Memory B cell (primary cell): Measurements from ENCODE around the gene CLBA1.

Experiments
- ATAC-seq: fragments of 150-1000 bp; cut with Tn5 transposase; 2 replicates; pipeline ENCODE4 v1.10.0; 2021; ENCODE audit warnings: low read depth, mild to moderate bottlenecking, moderate library complexity
- DNase-seq, 2 donors: peaks; one replicate each; pipeline ENCODE4 v3.0.0; 2022; ENCODE audit warnings: low spot score in 2 of 2
- H3K27ac Mint-ChIP-seq: one replicate; pipeline ENCODE4 v1.8.0; 2022; ENCODE audit warnings: mild to moderate bottlenecking, moderate library complexity, mixed read lengths
- H3K27me3 Mint-ChIP-seq: one replicate; pipeline ENCODE4 v1.8.0; 2022; ENCODE audit warnings: mixed read lengths
- H3K36me3 Mint-ChIP-seq: one replicate; pipeline ENCODE4 v1.8.0; 2022; ENCODE audit warnings: mild to moderate bottlenecking, mixed read lengths
- H3K4me1 Mint-ChIP-seq: one replicate; pipeline ENCODE4 v1.8.0; 2022; ENCODE audit warnings: mixed read lengths
- H3K4me3 Mint-ChIP-seq: one replicate; pipeline ENCODE4 v1.8.0; 2022; ENCODE audit warnings: mild to moderate bottlenecking, moderate library complexity, mixed read lengths
- H3K9me3 Mint-ChIP-seq: one replicate; pipeline ENCODE4 v1.8.0; 2022; ENCODE audit warnings: mixed read lengths

CLBA1 gene

GRCh38 chr14:104978746-104979691 is 6.6 kb upstream of the CLBA1 start:
- Mint-ChIP-seq H3K27me3 (peaks cover 22% of the 10 kb centered on the region), H3K36me3 (no peaks in the 10 kb centered on the region), H3K27ac (no peak overlapping the region), H3K9me3 (no peaks in the 10 kb centered on the region), H3K4me1 (peaks cover 16% of the 10 kb centered on the region), H3K4me3 (peak overlapping the region; percentile 1)
- DNase-seq (no peak), ATAC-seq (no peak)

GRCh38 chr14:104979758-104980610 is 5.6 kb upstream of the CLBA1 start:
- Mint-ChIP-seq H3K27me3 (peaks cover 18% of the 10 kb centered on the region), H3K9me3 (no peaks in the 10 kb centered on the region), H3K4me3 (no peak overlapping the region), H3K4me1 (peaks cover 19% of the 10 kb centered on the region), H3K27ac (no peak overlapping the region), H3K36me3 (no peaks in the 10 kb centered on the region)
- DNase-seq (no peak), ATAC-seq (no peak)

GRCh38 chr14:104980611-104981531 is 4.7 kb upstream of the CLBA1 start:
- ATAC-seq (no peak), DNase-seq (no peak)
- no peak overlapping the region for H3K4me3 Mint-ChIP-seq
- peaks cover 16% of the 10 kb centered on the region for H3K4me1 Mint-ChIP-seq
- no peaks in the 10 kb centered on the region for H3K9me3 Mint-ChIP-seq
- H3K27me3 Mint-ChIP-seq, result peaks cover 17% of the 10 kb centered on the region
- no peaks in the 10 kb centered on the region for H3K36me3 Mint-ChIP-seq
- H3K27ac Mint-ChIP-seq, result no peak overlapping the region

DNA sequence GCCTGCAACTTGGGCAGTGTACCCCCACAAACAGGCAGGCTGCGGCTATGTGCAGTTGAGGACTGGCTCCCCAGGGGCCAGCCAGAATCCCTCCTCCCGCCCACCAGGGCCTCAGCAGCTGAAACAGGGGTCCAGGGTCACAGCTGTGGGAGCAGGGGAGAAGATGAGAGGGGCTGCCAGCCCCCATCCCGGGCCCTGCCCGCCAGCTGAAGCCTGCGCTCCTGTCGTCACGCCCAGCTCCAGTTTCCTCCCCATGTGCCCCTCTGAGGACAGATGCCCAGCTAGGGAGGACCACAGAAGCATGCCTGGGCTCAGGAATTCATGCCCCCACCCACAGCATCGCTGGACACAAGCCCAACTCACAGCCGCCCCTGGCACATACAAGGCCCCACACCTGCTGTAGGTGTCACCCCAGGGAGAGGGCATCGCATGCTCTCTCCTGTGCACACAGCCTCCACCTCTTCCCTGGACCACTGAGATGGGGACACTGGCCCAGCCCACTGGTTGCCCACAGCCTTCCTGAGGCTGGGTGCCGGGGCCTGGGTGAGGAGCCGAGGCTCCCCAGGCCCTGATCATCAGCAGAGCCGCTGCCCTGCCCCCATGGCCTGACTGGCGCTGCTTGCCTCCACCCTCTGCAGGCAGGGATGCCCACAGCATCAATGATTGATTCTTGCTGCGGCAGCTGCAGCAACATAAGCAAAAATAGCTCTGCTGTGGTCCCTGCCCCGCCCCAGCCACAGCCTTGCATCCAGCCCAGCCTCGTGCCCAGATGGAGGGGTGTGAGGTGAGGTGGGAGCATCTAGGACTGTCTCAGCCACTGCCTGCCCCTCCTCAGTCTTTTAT is 3.7 kb upstream of the CLBA1 start:
- Mint-ChIP-seq H3K36me3 (no peaks in the 10 kb centered on the region), H3K27me3 (peaks cover 14% of the 10 kb centered on the region), H3K27ac (no peak overlapping the region), H3K9me3 (no peaks in the 10 kb centered on the region), H3K4me3 (no peak overlapping the region), H3K4me1 (peaks cover 17% of the 10 kb centered on the region)
- peak in 1 of 2 donors; percentile 18 for DNase-seq
- ATAC-seq, result no peak

- ATAC-seq (no peak), DNase-seq (no peak)
- Mint-ChIP-seq H3K9me3 (no peaks in the 10 kb centered on the region), H3K27me3 (peaks cover 15% of the 10 kb centered on the region), H3K4me3 (no peak overlapping the region), H3K4me1 (peaks cover 18% of the 10 kb centered on the region), H3K36me3 (peaks cover 2% of the 10 kb centered on the region), H3K27ac (no peak overlapping the region)
Measured at GRCh38 chr14:104982548-104983230, 2.9 kb upstream of the CLBA1 start.

- H3K4me3 Mint-ChIP-seq, result no peak overlapping the region
- peaks cover 17% of the 10 kb centered on the region for H3K4me1 Mint-ChIP-seq
- H3K9me3 Mint-ChIP-seq, result no peaks in the 10 kb centered on the region
- no peak for ATAC-seq
- H3K36me3 Mint-ChIP-seq, result peaks cover 2% of the 10 kb centered on the region
- H3K27me3 Mint-ChIP-seq, result peaks cover 14% of the 10 kb centered on the region
- no peak overlapping the region for H3K27ac Mint-ChIP-seq
- DNase-seq, result no peak
Measured at GRCh38 chr14:104983231-104983721, 2.3 kb upstream of the CLBA1 start.

GRCh38 chr14:104984056-104984894 is 1.3 kb upstream of the CLBA1 start:
- H3K36me3 Mint-ChIP-seq, result peaks cover 2% of the 10 kb centered on the region
- no peak for ATAC-seq
- H3K4me1 Mint-ChIP-seq, result peaks cover 15% of the 10 kb centered on the region
- H3K27me3 Mint-ChIP-seq, result peaks cover 8% of the 10 kb centered on the region
- H3K9me3 Mint-ChIP-seq, result no peaks in the 10 kb centered on the region
- peak overlapping the region; percentile 83 for H3K4me3 Mint-ChIP-seq
- DNase-seq, result no peak
- peak overlapping the region; percentile 91 for H3K27ac Mint-ChIP-seq

- Mint-ChIP-seq H3K27me3 (peaks cover 3% of the 10 kb centered on the region), H3K27ac (peak overlapping the region; percentile 63), H3K36me3 (peaks cover 2% of the 10 kb centered on the region), H3K4me1 (peaks cover 10% of the 10 kb centered on the region), H3K4me3 (peak overlapping the region; percentile 77), H3K9me3 (no peaks in the 10 kb centered on the region)
- peak in 1 of 2 donors; percentile 23 for DNase-seq
- ATAC-seq, result no peak
Measured at GRCh38 chr14:104986487-104987164, 1.0 kb downstream of the CLBA1 start.

DNA sequence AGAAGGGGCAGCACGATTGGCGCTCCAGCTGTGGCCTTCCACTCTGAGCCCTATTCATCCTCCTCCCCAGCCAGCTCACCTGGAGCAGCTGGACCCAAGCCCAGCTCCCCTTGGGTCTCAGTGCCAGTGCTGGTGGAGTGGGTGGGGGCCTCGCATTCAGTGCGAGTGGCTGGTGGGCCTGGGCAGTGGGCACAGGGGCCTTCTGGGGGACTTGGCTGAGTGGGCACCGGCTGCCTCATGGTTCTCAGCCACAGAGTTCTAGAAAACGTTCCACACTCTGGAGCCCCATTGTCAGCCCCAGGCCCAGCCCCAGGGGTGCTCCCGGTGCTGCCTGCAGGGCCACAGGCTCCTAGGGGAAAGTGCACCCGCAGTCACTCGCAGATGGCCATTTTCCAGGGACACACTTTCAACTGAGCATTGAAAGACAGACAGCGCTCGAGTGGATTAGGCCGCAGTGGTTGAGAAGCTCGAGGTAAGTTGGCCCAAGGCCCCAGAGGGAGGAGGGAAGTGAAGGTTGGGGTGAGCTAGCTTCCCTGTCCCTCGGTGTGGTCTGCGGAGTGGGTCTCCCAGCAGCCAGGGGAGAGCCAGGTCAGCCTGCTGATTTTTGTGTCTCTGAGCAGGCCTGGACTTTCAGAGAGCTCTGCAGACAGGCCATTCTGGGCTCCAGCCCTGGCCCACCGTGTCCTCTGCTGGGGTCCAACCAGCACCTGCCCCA is 3.8 kb downstream of the CLBA1 start:
- no peak overlapping the region for H3K27ac Mint-ChIP-seq
- no peak for DNase-seq
- H3K9me3 Mint-ChIP-seq, result no peaks in the 10 kb centered on the region
- H3K4me1 Mint-ChIP-seq, result peaks cover 9% of the 10 kb centered on the region
- no peak for ATAC-seq
- H3K36me3 Mint-ChIP-seq, result peaks cover 2% of the 10 kb centered on the region
- H3K4me3 Mint-ChIP-seq, result no peak overlapping the region
- peaks cover 3% of the 10 kb centered on the region for H3K27me3 Mint-ChIP-seq

GRCh38 chr14:104989951-104990303 is 4.3 kb downstream of the CLBA1 start:
- peaks cover 7% of the 10 kb centered on the region for H3K4me1 Mint-ChIP-seq
- H3K27ac Mint-ChIP-seq, result no peak overlapping the region
- H3K27me3 Mint-ChIP-seq, result peaks cover 3% of the 10 kb centered on the region
- no peak for ATAC-seq
- DNase-seq, result no peak
- H3K36me3 Mint-ChIP-seq, result peaks cover 2% of the 10 kb centered on the region
- no peaks in the 10 kb centered on the region for H3K9me3 Mint-ChIP-seq
- no peak overlapping the region for H3K4me3 Mint-ChIP-seq

GRCh38 chr14:104991896-104992230 is 6.3 kb downstream of the CLBA1 start:
- ATAC-seq, result no peak
- no peak for DNase-seq
- peaks cover 2% of the 10 kb centered on the region for H3K36me3 Mint-ChIP-seq
- no peak overlapping the region for H3K27ac Mint-ChIP-seq
- no peaks in the 10 kb centered on the region for H3K9me3 Mint-ChIP-seq
- peaks cover 3% of the 10 kb centered on the region for H3K4me1 Mint-ChIP-seq
- no peak overlapping the region for H3K4me3 Mint-ChIP-seq
- peaks cover 3% of the 10 kb centered on the region for H3K27me3 Mint-ChIP-seq
